ENCODE measurements around the gene ZNRF3. TPM values are rescaled to one million over a fixed set of nuclear protein-coding genes. Genes with fewer than 3 reads are reported as not detected.
A peak's percentile ranks its signal among the peaks of the same experiment; 100 is the strongest.

The ZNRF3 gene
- total and polyA plus RNA-seq, 7 donors = 2.2 to 8.5 (median 4.9) TPM

GRCh38 chr22:28981818-28982499 lies 98.6 kb downstream of the ZNRF3 start:
- DNase-seq (no peak), ATAC-seq (no peak)
- no peak overlapping the region for H3K4me3 ChIP-seq
- H3K4me1 ChIP-seq = peaks cover 48% of the 10 kb centered on the region
- intact Hi-C loops (cut with DNase I) = no loop called here
- H3K27me3 ChIP-seq (ENCODE audit: insufficient read depth in 3 of 3, low read length in 2 of 3) = no peaks in the 10 kb centered on the region
- no peak for TF ChIP-seq CTCF (IDR thresholded peaks at IDR 0.05)
- peaks cover 0 to under 1% of the 10 kb centered on the region in 2 donors for H3K36me3 ChIP-seq (ENCODE audit: insufficient read depth in 1 of 2, low read depth in 1 of 2)
- H3K9me3 ChIP-seq = no peaks in the 10 kb centered on the region
- 90 to 94% (median 91%) methylated on average over 14 of the region's 14 CpGs for WGBS, 3 donors
- no peak overlapping the region for H3K27ac ChIP-seq

GRCh38 chr22:28983190-28983589 lies 99.8 kb downstream of the ZNRF3 start:
- H3K9me3 ChIP-seq = no peaks in the 10 kb centered on the region
- no peak overlapping the region for H3K4me3 ChIP-seq
- H3K36me3 ChIP-seq (ENCODE audit: insufficient read depth in 1 of 2, low read depth in 1 of 2) = peaks cover 0 to 13% of the 10 kb centered on the region in 2 donors
- H3K4me1 ChIP-seq = peaks cover 37% of the 10 kb centered on the region
- 66 to 82% (median 72%) methylated on average over 7 of the region's 7 CpGs for WGBS, 3 donors
- H3K27ac ChIP-seq = no peak overlapping the region
- intact Hi-C loops (cut with DNase I) = no loop called here
- ATAC-seq = no peak
- no peak for DNase-seq
- no peaks in the 10 kb centered on the region for H3K27me3 ChIP-seq (ENCODE audit: insufficient read depth in 3 of 3, low read length in 2 of 3)
- TF ChIP-seq CTCF (IDR thresholded peaks at IDR 0.05) = no peak

- H3K4me3 ChIP-seq = no peak overlapping the region
- peaks cover 0 to 16% of the 10 kb centered on the region in 2 donors for H3K36me3 ChIP-seq (ENCODE audit: insufficient read depth in 1 of 2, low read depth in 1 of 2)
- no peaks in the 10 kb centered on the region for H3K27me3 ChIP-seq (ENCODE audit: insufficient read depth in 3 of 3, low read length in 2 of 3)
- H3K27ac ChIP-seq = no peak overlapping the region
- no peak for DNase-seq
- no peaks in the 10 kb centered on the region for H3K9me3 ChIP-seq
- peak in 2 of 4 donors; percentile 38 to 40 for ATAC-seq
- 64 to 83% (median 66%) methylated on average over 4 of the region's 4 CpGs for WGBS, 3 donors
- intact Hi-C loops (cut with DNase I) = no loop called here
- no peak for TF ChIP-seq CTCF (IDR thresholded peaks at IDR 0.05)
- peaks cover 32% of the 10 kb centered on the region for H3K4me1 ChIP-seq
Measured at GRCh38 chr22:28983788-28984441, 100.5 kb downstream of the ZNRF3 start.

- H3K27me3 ChIP-seq (ENCODE audit: insufficient read depth in 3 of 3, low read length in 2 of 3) = no peaks in the 10 kb centered on the region
- TF ChIP-seq CTCF (IDR thresholded peaks at IDR 0.05) = no peak
- H3K4me3 ChIP-seq = no peak overlapping the region
- peaks cover 25% of the 10 kb centered on the region for H3K4me1 ChIP-seq
- ATAC-seq = no peak
- H3K36me3 ChIP-seq (ENCODE audit: insufficient read depth in 1 of 2, low read depth in 1 of 2) = peaks cover 2 to 16% of the 10 kb centered on the region in 2 donors
- no peak for DNase-seq
- intact Hi-C loops (cut with DNase I) = no loop called here
- no peak overlapping the region for H3K27ac ChIP-seq
- no peaks in the 10 kb centered on the region for H3K9me3 ChIP-seq
- 64 to 74% (median 73%) methylated on average over 6 of the region's 6 CpGs for WGBS, 3 donors
Measured at GRCh38 chr22:28984482-28985158, 101.2 kb downstream of the ZNRF3 start.
